Adipocyte (in vitro differentiated cells): ENCODE measurements around the gene ADAM12.
"Not testable (repeated sequence)": the region's sequence is repeated elsewhere in the genome, so short reads cannot be mapped to it uniquely, and the experiment has no call there.

ENCODE experiments used
- DNase-seq: peaks from one replicate; pipeline ENCODE4 v3.0.0-alpha.2; 2015; ENCODE audit warnings: low read depth
- H3K27me3 ChIP-seq: replicated peaks from 2 replicates; pipeline ENCODE4 v1.7.0; 2013; ENCODE audit warnings: mild to moderate bottlenecking, low read length, moderate library complexity; ENCODE audit not compliant: control insufficient read depth, insufficient read depth
- H3K36me3 ChIP-seq: 2 replicates; pipeline ENCODE4 v1.7.0; 2013; ENCODE audit warnings: low read length, mild to moderate bottlenecking, moderate library complexity; ENCODE audit not compliant: control insufficient read depth, insufficient read depth, severe bottlenecking
- H3K4me1 ChIP-seq: 2 replicates; pipeline ENCODE4 v1.7.0; 2013; ENCODE audit warnings: mild to moderate bottlenecking, low read length, moderate library complexity; ENCODE audit not compliant: control insufficient read depth, insufficient read depth
- H3K4me3 ChIP-seq: 2 replicates; pipeline ENCODE4 v1.7.0; 2013; ENCODE audit warnings: mild to moderate bottlenecking, low read length, moderate library complexity
- H3K9ac ChIP-seq: 2 replicates; pipeline ENCODE4 v1.7.0; 2013; ENCODE audit warnings: mild to moderate bottlenecking, low read length, moderate library complexity
- H3K9me3 ChIP-seq: 2 replicates; pipeline ENCODE4 v1.7.0; 2013; ENCODE audit warnings: mild to moderate bottlenecking, low read length, moderate library complexity; ENCODE audit not compliant: control insufficient read depth

Gene ADAM12

DNA sequence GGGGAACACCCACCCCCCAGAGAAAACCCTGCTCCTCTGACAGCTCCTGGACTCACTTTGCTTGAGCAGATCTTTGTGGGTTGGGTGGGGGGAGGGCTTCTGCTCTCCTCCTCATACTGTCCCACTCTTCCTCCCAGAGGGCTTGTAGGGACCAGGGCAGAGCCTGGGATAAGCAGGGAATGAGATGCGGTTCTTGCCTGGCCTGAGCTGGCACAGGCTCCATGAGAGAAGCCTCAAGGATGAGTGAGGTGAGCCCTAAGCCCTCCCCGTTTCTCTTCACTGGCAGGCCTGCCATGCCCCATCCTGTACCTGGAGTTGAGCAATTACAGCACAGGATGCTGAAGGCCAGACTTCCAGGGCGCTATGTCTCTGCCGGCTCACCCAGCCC is 134.7 kb downstream of the ADAM12 start:
- DNase-seq: no peak
- Histone ChIP-seq H3K4me3 (peak overlapping the region; percentile 12), H3K36me3 (peaks cover 24% of the 10 kb centered on the region), H3K9ac (peak overlapping the region; percentile 35), H3K9me3 (no peaks in the 10 kb centered on the region), H3K27me3 (no peaks in the 10 kb centered on the region), H3K4me1 (peaks cover 41% of the 10 kb centered on the region)

DNA sequence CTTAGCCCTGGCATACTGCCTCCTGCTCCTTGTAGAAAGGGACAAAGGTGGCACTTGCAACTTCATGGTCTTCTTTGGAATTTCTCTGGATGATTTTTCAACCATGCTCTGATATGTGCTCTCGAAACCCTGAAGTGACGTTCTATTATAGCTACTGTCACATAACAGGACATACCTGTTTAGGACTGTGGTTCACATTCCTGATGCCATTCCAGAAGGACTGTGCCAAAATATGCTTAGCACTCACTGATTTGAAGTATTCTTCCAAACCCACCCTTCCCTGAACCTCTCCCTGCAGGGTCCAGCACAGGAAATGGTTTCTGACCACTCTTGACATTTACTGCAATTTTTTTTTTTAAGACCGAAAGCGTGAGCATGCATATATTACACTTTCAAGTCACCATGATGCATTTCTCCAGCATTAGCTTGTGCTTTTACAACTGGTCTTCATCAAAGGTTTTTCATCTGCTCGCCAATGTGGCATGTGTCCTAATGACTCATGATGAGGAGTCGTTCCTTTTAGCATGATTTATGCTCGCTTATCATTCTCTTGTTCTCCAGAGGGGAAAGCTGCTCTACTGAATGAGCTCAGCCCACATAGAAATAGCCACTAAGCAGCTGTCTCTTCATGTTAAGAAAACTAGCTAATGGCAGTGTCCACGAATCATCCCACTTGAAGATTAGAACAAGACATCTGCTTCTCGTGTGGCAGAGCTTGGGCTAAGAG is 135.2 kb downstream of the ADAM12 start:
- Histone ChIP-seq H3K36me3 (peaks cover 24% of the 10 kb centered on the region), H3K4me1 (peaks cover 39% of the 10 kb centered on the region), H3K4me3 (peak overlapping the region; percentile 12), H3K27me3 (no peaks in the 10 kb centered on the region), H3K9ac (peak overlapping the region; percentile 35), H3K9me3 (no peaks in the 10 kb centered on the region)
- DNase-seq: peak; percentile 87

DNA sequence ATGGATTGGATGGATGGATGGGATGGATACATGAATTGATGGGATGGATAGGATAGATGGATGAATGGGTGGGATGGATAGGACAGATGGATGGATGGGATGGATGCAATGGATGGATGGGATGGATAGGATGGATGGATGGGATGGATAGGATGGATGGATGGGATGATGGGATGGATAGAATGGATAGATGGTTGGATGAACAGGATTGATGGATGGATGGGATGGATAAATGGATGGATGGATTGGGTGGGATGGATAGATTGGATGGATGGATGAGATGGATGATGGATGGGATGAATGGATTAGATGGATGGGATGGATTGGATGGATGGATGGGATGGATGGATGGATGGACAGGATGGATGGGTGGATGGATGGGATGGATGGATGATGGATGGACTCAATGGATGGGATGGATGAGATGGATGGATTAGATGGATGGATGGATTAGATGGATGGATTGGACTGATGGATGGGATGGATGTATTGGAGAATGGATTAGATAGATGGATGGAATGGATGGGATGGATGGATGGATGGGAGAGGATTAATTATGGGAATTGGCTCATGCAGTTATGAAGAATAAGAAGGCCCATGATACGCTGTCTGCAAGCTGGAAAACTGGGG is 136.4 kb downstream of the ADAM12 start:
- DNase-seq: no peak
- peaks cover 24% of the 10 kb centered on the region for H3K36me3 ChIP-seq
- H3K4me3 ChIP-seq: no peak overlapping the region
- H3K9me3 ChIP-seq: no peaks in the 10 kb centered on the region
- peaks cover 46% of the 10 kb centered on the region for H3K4me1 ChIP-seq
- H3K27me3 ChIP-seq: no peaks in the 10 kb centered on the region
- no peak overlapping the region for H3K9ac ChIP-seq

DNA sequence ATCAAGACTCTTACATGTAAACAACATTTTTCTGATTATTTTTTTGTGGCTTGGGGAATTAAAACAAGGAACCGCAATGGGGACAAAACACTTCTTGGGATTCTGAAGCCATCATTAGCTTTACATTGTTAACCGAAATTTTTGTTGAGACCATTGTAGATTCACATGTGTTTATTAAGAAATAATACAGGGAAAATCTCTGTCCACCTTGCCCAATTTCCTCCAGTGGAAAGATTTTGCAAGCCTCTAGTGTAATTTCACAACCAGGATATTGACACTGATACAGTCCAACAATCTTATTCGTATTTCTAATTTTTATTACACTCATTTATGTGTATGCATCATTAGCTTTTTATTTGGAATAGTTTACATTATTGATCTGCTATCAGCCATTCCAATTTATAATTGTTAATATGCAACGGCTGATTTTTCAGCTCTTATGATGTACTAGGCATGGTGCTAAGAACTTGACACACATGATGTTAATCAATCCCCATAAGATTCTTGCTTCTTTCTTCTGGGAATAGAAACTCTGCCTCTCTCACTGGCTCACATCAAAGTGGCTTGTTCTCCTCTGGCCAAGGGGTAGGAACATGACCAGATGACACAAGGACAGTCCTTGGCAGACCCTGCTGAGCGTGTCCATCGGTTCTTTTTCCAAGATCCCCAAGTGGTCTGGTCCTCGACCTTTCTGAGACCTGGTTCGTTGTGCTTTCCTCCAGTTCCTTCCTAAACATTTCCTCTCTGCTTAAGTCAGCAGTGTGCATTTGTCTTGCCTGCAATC is 137.6 kb downstream of the ADAM12 start:
- H3K9me3 ChIP-seq: no peaks in the 10 kb centered on the region

DNA sequence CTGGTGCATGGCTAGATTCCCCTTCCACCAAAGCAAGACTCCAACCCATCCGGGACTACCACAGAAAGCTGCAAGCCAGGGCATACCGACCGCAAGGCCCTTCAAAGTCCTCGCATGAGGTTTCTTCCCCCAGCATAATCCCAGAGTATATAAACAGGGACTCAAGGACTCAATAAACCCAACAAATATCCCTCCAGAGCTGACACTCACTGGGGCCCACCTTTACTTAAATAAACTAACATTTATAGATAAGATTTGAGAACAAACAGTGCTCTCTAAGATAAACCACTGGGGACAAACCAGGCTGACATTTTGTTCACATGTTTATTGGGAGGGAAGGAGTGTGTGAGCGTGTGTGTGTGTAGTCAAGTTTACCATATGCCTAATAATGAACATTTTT is 138.2 kb downstream of the ADAM12 start:
- no peak for DNase-seq
- Histone ChIP-seq H3K27me3 (no peaks in the 10 kb centered on the region), H3K9me3 (no peaks in the 10 kb centered on the region)

More for the DNA sequence above, 137.6 kb downstream of the ADAM12 start:
- H3K27me3 ChIP-seq: no peaks in the 10 kb centered on the region
- peaks cover 17% of the 10 kb centered on the region for H3K36me3 ChIP-seq
- DNase-seq: peak; percentile 79
- peaks cover 48% of the 10 kb centered on the region for H3K4me1 ChIP-seq
- peak overlapping the region; percentile 23 for H3K9ac ChIP-seq
- no peak overlapping the region for H3K4me3 ChIP-seq

DNA sequence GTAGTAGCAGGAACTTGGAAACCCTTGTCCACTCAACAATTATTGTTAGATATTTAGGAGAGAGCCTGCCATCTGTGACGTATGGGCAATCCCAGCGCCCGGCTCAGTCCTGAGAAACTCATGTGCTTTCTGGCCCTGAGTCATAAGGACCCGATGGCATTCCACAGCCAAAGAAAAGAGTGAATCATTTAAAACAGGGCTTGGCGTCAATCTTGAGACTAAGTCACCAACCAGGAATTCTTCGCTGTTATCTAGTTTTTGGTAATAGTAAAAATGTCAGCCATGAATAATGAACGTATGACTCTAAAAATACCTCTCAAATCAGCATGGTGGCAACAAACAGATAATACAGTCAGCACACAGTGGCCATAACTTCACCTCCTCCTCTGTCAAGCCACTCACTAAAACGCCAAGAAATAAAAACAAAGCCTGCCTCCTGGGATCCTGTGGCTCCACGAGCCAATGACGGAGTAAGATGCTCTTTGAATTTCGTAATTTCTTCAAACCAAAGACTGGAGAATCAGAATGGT is 140.8 kb downstream of the ADAM12 start:
- no peaks in the 10 kb centered on the region for H3K36me3 ChIP-seq
- peak overlapping the region; percentile 46 for H3K4me3 ChIP-seq
- H3K9me3 ChIP-seq: no peaks in the 10 kb centered on the region
- H3K27me3 ChIP-seq: no peaks in the 10 kb centered on the region
- peak overlapping the region; percentile 23 for H3K9ac ChIP-seq
- peaks cover 57% of the 10 kb centered on the region for H3K4me1 ChIP-seq
- DNase-seq: peak; percentile 97

More for the DNA sequence above, 138.2 kb downstream of the ADAM12 start:
- Histone ChIP-seq H3K4me3 (no peak overlapping the region), H3K4me1 (peaks cover 48% of the 10 kb centered on the region), H3K36me3 (peaks cover 10% of the 10 kb centered on the region), H3K9ac (peak overlapping the region; percentile 8)

DNA sequence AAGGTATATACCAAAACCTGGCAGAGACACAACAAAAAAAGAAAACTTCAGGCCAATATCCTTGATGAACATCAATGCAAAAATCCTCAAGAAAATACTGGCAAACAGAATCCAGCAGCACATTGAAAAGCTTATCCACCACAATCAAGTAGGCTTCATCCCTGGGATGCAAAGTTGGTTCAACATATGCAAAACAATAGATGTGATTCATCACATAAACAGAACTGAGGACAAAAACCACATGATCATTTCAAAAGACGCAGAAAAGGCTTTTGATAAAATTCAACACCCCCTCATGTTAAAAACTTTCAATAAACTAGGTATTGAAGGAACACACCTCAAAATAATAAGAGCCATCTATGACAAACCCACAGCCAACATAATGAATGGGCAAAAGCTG is 141.9 kb downstream of the ADAM12 start:
- H3K4me3 ChIP-seq, H3K27me3 ChIP-seq, H3K36me3 ChIP-seq, DNase-seq, H3K9me3 ChIP-seq, H3K9ac ChIP-seq: not testable (repeated sequence)
- H3K4me1 ChIP-seq: peaks cover 67% of the 10 kb centered on the region

DNA sequence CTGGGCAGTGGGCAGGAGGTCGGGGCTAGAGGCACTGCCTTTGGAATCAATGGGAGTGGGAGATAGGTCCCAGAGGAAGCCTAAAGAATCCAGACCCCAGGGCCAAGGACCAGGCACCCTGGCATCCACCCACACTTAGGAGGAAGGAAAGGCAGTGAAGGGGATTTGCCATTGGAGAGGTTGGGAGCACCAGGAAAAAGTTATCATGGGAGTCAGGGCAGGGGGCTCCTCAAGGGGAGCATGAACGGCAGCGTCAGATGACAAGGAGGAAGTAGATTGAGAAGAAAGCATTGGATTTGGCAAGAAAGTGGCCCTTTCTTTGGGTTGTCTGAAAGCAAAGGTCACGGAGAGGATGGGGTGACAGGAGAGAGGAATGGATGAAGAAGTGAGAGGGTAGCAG is 142.8 kb downstream of the ADAM12 start:
- Histone ChIP-seq H3K27me3 (no peaks in the 10 kb centered on the region), H3K4me1 (peaks cover 60% of the 10 kb centered on the region), H3K9ac (no peak overlapping the region), H3K36me3 (no peaks in the 10 kb centered on the region), H3K9me3 (no peaks in the 10 kb centered on the region), H3K4me3 (no peak overlapping the region)
- DNase-seq: no peak

DNA sequence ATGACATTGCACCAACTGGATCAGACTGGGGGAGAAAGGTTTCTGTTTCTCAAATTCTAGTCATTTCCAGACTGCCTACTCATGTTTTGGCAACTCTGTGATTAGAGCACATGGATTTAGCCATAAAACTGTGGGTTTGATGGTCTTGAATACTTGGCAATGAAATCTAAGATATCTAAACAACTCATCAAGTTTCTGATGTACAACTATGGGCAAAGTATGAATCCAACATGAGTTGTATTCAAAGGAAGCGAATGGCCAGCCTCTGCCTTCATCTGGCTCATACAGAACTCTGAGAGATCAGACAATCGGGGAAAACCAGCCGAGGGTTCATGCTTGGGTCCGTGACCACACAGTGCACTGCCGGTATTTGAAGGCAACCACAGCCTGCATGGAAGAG is 144.3 kb downstream of the ADAM12 start:
- Histone ChIP-seq H3K36me3 (no peaks in the 10 kb centered on the region), H3K27me3 (no peaks in the 10 kb centered on the region), H3K9ac (peak overlapping the region; percentile 15), H3K4me3 (peak overlapping the region; percentile 22), H3K9me3 (no peaks in the 10 kb centered on the region), H3K4me1 (peaks cover 51% of the 10 kb centered on the region)
- peak; percentile 82 for DNase-seq

DNA sequence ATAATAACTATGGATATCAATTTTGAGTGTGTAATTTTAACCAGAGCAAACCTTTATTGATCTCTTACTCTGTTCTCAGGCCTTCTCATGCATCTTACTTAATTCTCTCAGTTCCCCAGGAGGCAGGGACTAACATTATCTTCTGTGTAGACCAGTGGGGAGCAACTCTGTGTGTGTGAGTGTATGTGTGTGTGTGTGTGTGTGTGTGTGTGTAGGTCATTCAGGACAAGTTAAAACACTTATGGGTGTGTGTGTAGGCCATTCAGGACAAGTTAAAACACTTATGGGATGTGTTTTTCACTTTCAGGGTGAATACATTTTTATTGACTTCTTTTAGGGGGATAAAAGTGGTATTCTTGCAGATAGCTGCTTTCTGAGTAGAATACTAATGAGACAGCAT is 145.0 kb downstream of the ADAM12 start:
- Histone ChIP-seq H3K27me3 (no peaks in the 10 kb centered on the region), H3K36me3 (no peaks in the 10 kb centered on the region), H3K4me3 (peak overlapping the region; percentile 22), H3K9ac (peak overlapping the region; percentile 36), H3K4me1 (peaks cover 49% of the 10 kb centered on the region), H3K9me3 (no peaks in the 10 kb centered on the region)
- DNase-seq: no peak
